Measurements from ENCODE around the gene RGS6.

DNA sequence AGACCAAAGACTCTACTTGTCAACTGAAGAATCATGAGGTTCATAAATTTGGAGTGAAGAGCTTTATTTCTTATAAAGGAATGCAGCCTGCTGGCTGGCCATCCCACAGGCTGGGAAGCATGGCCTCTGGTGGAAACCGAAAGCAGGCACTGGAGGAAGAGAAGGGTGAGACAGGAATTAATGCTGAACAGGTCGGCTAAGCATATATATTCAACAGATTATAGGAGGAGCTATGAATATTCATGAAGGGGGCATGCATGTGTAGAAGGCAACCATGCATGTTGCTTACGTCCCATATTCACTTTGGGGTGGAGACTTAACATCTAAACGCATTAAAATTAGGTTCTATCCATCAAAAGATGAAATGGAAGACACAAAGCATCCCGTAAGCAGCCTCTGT is 20.6 kb upstream of the RGS6 start:
- no peak for TF ChIP-seq FOXA1 (IDR thresholded peaks at IDR 0.05)
- TF ChIP-seq SP1 (IDR thresholded peaks at IDR 0.05) = no peak
- TF ChIP-seq FOXM1 (IDR thresholded peaks at IDR 0.05; ENCODE audit: borderline replicate concordance) = no peak
- TF ChIP-seq BHLHE40 (IDR thresholded peaks at IDR 0.05; ENCODE audit: borderline replicate concordance) = no peak
- TF ChIP-seq, protein P1, sequence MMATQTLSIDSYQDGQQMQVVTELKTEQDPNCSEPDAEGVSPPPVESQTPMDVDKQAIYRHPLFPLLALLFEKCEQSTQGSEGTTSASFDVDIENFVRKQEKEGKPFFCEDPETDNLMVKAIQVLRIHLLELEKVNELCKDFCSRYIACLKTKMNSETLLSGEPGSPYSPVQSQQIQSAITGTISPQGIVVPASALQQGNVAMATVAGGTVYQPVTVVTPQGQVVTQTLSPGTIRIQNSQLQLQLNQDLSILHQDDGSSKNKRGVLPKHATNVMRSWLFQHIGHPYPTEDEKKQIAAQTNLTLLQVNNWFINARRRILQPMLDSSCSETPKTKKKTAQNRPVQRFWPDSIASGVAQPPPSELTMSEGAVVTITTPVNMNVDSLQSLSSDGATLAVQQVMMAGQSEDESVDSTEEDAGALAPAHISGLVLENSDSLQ (IDR thresholded peaks at IDR 0.05) = no peak
- TF ChIP-seq ARNT (IDR thresholded peaks at IDR 0.05) = no peak
